Osteocyte (in vitro differentiated cells): Measurements from ENCODE around the gene TAS2R3. TPM values are rescaled to one million over a fixed set of nuclear protein-coding genes. Genes with fewer than 3 reads are reported as not detected.

Source experiments
- DNase-seq: peaks from one replicate; pipeline ENCODE4 v3.0.0; 2021; ENCODE audit warnings: mixed read lengths; ENCODE audit not compliant: unreplicated experiment; ENCODE audit errors: extremely low spot score
- H3K27ac Mint-ChIP-seq: one replicate; pipeline ENCODE4 v1.8.0; 2021; ENCODE audit warnings: mild to moderate bottlenecking, mixed read lengths; ENCODE audit not compliant: unreplicated experiment
- H3K27me3 Mint-ChIP-seq: one replicate; pipeline ENCODE4 v1.8.0; 2021; ENCODE audit warnings: mixed read lengths; ENCODE audit not compliant: unreplicated experiment
- H3K36me3 Mint-ChIP-seq: one replicate; pipeline ENCODE4 v1.8.0; 2021; ENCODE audit warnings: mixed read lengths; ENCODE audit not compliant: unreplicated experiment
- H3K4me1 Mint-ChIP-seq: one replicate; pipeline ENCODE4 v1.8.0; 2021; ENCODE audit warnings: mixed read lengths; ENCODE audit not compliant: unreplicated experiment
- H3K4me3 Mint-ChIP-seq: one replicate; pipeline ENCODE4 v1.8.0; 2021; ENCODE audit warnings: mild to moderate bottlenecking, moderate library complexity, mixed read lengths; ENCODE audit not compliant: unreplicated experiment
- H3K9me3 Mint-ChIP-seq: one replicate; pipeline ENCODE4 v1.8.0; 2021; ENCODE audit warnings: mixed read lengths; ENCODE audit not compliant: unreplicated experiment
- CTCF ChIP-seq: fragments of 200-600 bp; sonication (generic); IDR thresholded peaks from 2 replicates; pipeline ENCODE4 v1.5.0; 2021; ENCODE audit warnings: antibody characterized with exemption, mild to moderate bottlenecking, moderate library complexity
- long read RNA-seq: library from polyadenylated mRNA; unstranded; transcript quantifications from one replicate; pipeline ENCODE4 v2.0.0, GENCODE V29; 2021
- total RNA-seq: library from RNA; stranded (reverse); gene quantifications from 2 replicates; pipeline ENCODE4 v1.2.1, GENCODE V29; 2021

Gene TAS2R3
- total RNA-seq = 1.6 and 2.6 TPM in 2 replicates
- long read RNA-seq = 0 reads

GRCh38 chr7:141763797-141764196 is at the start of gene TAS2R3:
TSS of gene TAS2R3 (plus strand) at chr7:141764097. CDS start at chr7:141764159, 62 bp downstream.
- Mint-ChIP-seq H3K36me3 (peaks cover 44% of the 10 kb centered on the region), H3K27me3 (no peaks in the 10 kb centered on the region), H3K4me1 (no peaks in the 10 kb centered on the region), H3K9me3 (no peaks in the 10 kb centered on the region), H3K4me3 (no peak within 1 kb of the TSS), H3K27ac (no peak within 1 kb of the TSS)
- no peak for TF ChIP-seq CTCF
- no peak for DNase-seq

- no peak overlapping the region for H3K27ac Mint-ChIP-seq
Observed at GRCh38 chr7:141714571-141714970, 49.3 kb upstream of the TAS2R3 start.

GRCh38 chr7:141715018-141715417 is 48.9 kb upstream of the TAS2R3 start:
- Mint-ChIP-seq H3K9me3 (no peaks in the 10 kb centered on the region), H3K4me3 (no peak overlapping the region), H3K27ac (no peak overlapping the region), H3K4me1 (no peaks in the 10 kb centered on the region), H3K36me3 (no peaks in the 10 kb centered on the region), H3K27me3 (peaks cover 6% of the 10 kb centered on the region)
- no peak for DNase-seq
- no peak for TF ChIP-seq CTCF

More at GRCh38 chr7:141714571-141714970, 49.3 kb upstream of the TAS2R3 start:
- H3K4me1 Mint-ChIP-seq = no peaks in the 10 kb centered on the region
- no peak for TF ChIP-seq CTCF
- H3K4me3 Mint-ChIP-seq = no peak overlapping the region
- peaks cover 6% of the 10 kb centered on the region for H3K27me3 Mint-ChIP-seq
- no peaks in the 10 kb centered on the region for H3K9me3 Mint-ChIP-seq
- DNase-seq = no peak
- no peaks in the 10 kb centered on the region for H3K36me3 Mint-ChIP-seq

- no peak for DNase-seq
- Mint-ChIP-seq H3K27me3 (peaks cover 6% of the 10 kb centered on the region), H3K4me3 (no peak overlapping the region), H3K4me1 (no peaks in the 10 kb centered on the region), H3K9me3 (no peaks in the 10 kb centered on the region), H3K36me3 (no peaks in the 10 kb centered on the region), H3K27ac (no peak overlapping the region)
- TF ChIP-seq CTCF = no peak
Observed at GRCh38 chr7:141715794-141716689, 47.9 kb upstream of the TAS2R3 start.

- no peaks in the 10 kb centered on the region for H3K9me3 Mint-ChIP-seq
- H3K27ac Mint-ChIP-seq = no peak overlapping the region
- DNase-seq = no peak
- no peak overlapping the region for H3K4me3 Mint-ChIP-seq
- peaks cover 6% of the 10 kb centered on the region for H3K27me3 Mint-ChIP-seq
- no peaks in the 10 kb centered on the region for H3K36me3 Mint-ChIP-seq
- H3K4me1 Mint-ChIP-seq = no peaks in the 10 kb centered on the region
- no peak for TF ChIP-seq CTCF
Observed at GRCh38 chr7:141717450-141717849, 46.4 kb upstream of the TAS2R3 start.
